ENCODE data around the gene ALKBH3. TPM values are rescaled to one million over a fixed set of nuclear protein-coding genes. Genes with fewer than 3 reads are reported as not detected.

Gene ALKBH3
- total and polyA plus RNA-seq, 5 donors = 15.1 to 18.6 (median 17.4) TPM

DNA sequence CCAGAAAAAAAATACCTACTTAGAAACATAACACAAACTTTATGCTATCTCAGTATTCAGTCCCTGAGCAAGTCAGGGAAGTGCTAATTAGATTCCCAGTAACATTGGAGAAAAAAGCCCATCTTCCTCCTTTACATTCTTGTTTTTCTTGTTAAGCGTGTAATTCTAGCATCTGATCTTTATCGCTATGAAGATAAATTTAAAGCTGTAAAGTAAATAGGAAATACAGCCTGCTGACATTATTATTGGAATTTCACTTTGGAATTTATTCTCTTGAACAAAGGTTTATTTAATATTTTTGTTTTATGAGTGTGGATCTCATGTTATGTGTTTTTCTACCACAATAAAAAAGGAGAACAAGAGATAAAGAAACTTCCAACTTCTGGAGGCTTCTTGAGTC lies 13.9 kb downstream of the ALKBH3 start:
- intact Hi-C loops (cut with DNase I) = loop anchor here in 3 of 4 donors (5.0 to 10.0 kb wide), 2 partner anchors 50 to 143 kb away; partner anchors contain the start of gene C11orf96 (in 1 of the 3)
- ATAC-seq (no peak), DNase-seq (no peak)
- Histone ChIP-seq H3K27me3 (ENCODE audit: control insufficient read depth, insufficient read depth) (no peaks in the 10 kb centered on the region), H3K4me1 (ENCODE audit: control insufficient read depth, insufficient read depth, low read length) (no peaks in the 10 kb centered on the region), H3K27ac (ENCODE audit: low read length) (no peak overlapping the region), H3K4me3 (ENCODE audit: low read length) (no peak overlapping the region), H3K9me3 (ENCODE audit: control insufficient read depth, low read length) (no peaks in the 10 kb centered on the region)
- WGBS = 66% methylated on average over 2 of the region's 2 CpGs

DNA sequence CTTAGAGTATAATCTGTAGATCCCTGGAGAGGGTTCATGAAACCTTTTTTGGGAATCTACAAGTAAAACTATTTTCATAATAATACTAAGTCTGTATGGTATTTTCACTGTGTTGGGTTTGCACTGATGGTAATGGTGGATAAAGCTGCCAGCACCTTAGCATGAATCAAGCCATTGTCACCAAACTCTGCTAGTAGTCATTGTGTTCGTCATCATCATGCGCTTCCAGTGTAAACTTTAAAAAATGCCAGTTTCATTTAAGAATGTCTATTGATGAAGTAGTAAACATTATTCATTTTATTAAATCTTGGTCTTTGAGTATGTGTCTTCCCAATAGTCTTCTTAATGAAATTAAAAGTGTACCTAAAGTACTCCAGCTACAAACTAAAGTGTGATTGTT lies 15.0 kb downstream of the ALKBH3 start:
- Histone ChIP-seq H3K4me1 (ENCODE audit: control insufficient read depth, insufficient read depth, low read length) (no peaks in the 10 kb centered on the region), H3K27me3 (ENCODE audit: control insufficient read depth, insufficient read depth) (no peaks in the 10 kb centered on the region), H3K9me3 (ENCODE audit: control insufficient read depth, low read length) (no peaks in the 10 kb centered on the region), H3K4me3 (ENCODE audit: low read length) (no peak overlapping the region), H3K27ac (ENCODE audit: low read length) (no peak overlapping the region)
- WGBS = 89% methylated on average over 2 of the region's 2 CpGs
- intact Hi-C loops (cut with DNase I) = loop anchor here in 1 of 4 donors (10.0 kb wide), 1 partner anchor 49 kb away; the partner anchor contains the start of gene C11orf96
- ATAC-seq = no peak
- no peak for DNase-seq

DNA sequence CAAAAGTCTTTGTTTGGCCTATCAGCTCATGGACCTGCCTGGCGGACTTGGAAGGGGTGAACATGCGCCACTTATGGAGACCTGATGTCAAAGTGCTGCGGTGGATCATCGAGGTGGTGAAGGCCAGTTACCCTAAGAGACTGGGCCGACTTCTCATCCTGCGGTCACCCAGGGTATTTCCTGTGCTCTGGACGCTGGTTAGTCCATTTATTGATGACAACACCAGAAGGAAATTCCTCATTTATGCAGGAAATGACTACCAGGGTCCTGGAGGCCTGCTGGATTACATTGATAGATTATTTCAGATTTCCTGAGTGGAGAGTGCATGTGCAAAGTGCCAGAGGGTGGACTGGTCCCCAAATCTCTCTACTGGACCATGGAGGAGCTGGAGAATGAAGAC lies 17.9 kb downstream of the ALKBH3 start:
- Histone ChIP-seq H3K4me1 (ENCODE audit: control insufficient read depth, insufficient read depth, low read length) (no peaks in the 10 kb centered on the region), H3K4me3 (ENCODE audit: low read length) (no peak overlapping the region), H3K27me3 (ENCODE audit: control insufficient read depth, insufficient read depth) (no peaks in the 10 kb centered on the region), H3K27ac (ENCODE audit: low read length) (no peak overlapping the region), H3K9me3 (ENCODE audit: control insufficient read depth, low read length) (no peaks in the 10 kb centered on the region)
- 83% methylated on average over 7 of the region's 7 CpGs for WGBS
- intact Hi-C loops (cut with DNase I) = loop anchor here in 1 of 4 donors (10.0 kb wide), 1 partner anchor 46 kb away; the partner anchor contains the start of gene C11orf96
- DNase-seq (no peak), ATAC-seq (no peak)

DNA sequence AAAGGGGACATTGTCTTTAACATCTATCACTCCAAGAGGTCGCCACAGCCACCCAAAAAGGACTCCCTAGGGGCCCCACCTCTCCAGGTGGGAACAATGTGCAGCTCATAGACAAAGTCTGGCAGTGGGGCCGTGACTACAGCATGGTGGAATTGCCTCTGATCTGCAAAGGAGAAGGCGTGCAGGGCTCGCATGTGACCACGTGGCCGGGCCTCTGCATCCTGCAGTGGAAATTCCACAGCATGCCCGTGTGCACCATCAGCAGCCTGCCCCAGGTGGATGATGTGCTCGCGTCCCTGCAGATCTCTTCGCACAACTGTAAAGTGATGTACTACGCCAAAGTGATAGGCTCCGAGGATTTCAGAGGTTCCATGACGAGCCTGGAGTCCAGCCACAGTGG lies 18.5 kb downstream of the ALKBH3 start:
- Histone ChIP-seq H3K27me3 (ENCODE audit: control insufficient read depth, insufficient read depth) (no peaks in the 10 kb centered on the region), H3K4me3 (ENCODE audit: low read length) (no peak overlapping the region), H3K4me1 (ENCODE audit: control insufficient read depth, insufficient read depth, low read length) (no peaks in the 10 kb centered on the region), H3K27ac (ENCODE audit: low read length) (no peak overlapping the region), H3K9me3 (ENCODE audit: control insufficient read depth, low read length) (no peaks in the 10 kb centered on the region)
- DNase-seq (no peak), ATAC-seq (no peak)
- WGBS = 89% methylated on average over 13 of the region's 13 CpGs
- intact Hi-C loops (cut with DNase I) = loop anchor here in 1 of 4 donors (10.0 kb wide), 1 partner anchor 46 kb away; the partner anchor contains the start of gene C11orf96

DNA sequence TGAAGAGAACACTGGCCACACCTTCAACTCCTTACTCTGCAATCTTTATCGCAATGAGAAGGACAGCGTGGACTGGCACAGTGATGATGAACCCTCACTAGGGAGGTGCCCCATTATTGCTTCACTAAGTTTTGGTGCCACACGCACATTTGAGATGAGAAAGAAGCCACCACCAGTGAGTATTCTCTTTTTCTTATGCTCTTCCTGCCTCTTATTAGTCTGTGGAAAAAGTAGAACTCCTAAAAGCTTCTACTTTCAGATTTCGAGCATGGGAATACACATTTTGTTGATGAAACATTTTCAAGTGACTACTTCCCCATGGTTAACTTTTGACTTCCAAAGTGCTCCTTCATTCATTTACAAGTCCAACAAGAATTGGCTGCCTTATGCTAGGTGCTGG lies 20.9 kb downstream of the ALKBH3 start:
- WGBS = 96% methylated on average over 4 of the region's 4 CpGs

DNA sequence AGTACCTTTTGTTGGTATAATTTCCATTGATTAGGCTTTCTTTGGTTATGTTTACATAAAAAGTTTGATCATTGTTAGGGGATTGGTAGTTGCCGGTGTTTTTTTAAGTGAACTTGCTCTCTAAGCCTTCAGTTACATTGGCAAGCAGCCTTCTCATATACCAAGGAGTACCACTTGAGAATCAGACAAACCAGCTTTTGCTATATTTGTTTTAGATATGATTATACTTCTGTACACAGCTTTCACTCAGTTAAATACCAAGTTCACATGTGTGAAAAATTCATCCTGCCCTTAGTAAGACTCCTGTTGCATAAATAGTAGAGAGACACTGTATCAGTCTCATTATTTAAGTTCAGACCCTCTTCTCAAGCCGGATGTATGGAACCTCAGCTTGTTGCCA lies 22.4 kb downstream of the ALKBH3 start:
- H3K27me3 ChIP-seq (ENCODE audit: control insufficient read depth, insufficient read depth) = no peaks in the 10 kb centered on the region
- no peaks in the 10 kb centered on the region for H3K9me3 ChIP-seq (ENCODE audit: control insufficient read depth, low read length)
- no peak overlapping the region for H3K4me3 ChIP-seq (ENCODE audit: low read length)
- H3K27ac ChIP-seq (ENCODE audit: low read length) = no peak overlapping the region
- DNase-seq (no peak), ATAC-seq (no peak)
- H3K4me1 ChIP-seq (ENCODE audit: control insufficient read depth, insufficient read depth, low read length) = no peaks in the 10 kb centered on the region
- 93% methylated on average over 2 of the region's 2 CpGs for WGBS
- intact Hi-C loops (cut with DNase I) = no loop called here

More for the DNA sequence above, 20.9 kb downstream of the ALKBH3 start:
- no peak for ATAC-seq
- Histone ChIP-seq H3K9me3 (ENCODE audit: control insufficient read depth, low read length) (no peaks in the 10 kb centered on the region), H3K4me1 (ENCODE audit: control insufficient read depth, insufficient read depth, low read length) (no peaks in the 10 kb centered on the region), H3K4me3 (ENCODE audit: low read length) (no peak overlapping the region), H3K27ac (ENCODE audit: low read length) (no peak overlapping the region), H3K27me3 (ENCODE audit: control insufficient read depth, insufficient read depth) (no peaks in the 10 kb centered on the region)
- intact Hi-C loops (cut with DNase I) = no loop called here
- DNase-seq = no peak

DNA sequence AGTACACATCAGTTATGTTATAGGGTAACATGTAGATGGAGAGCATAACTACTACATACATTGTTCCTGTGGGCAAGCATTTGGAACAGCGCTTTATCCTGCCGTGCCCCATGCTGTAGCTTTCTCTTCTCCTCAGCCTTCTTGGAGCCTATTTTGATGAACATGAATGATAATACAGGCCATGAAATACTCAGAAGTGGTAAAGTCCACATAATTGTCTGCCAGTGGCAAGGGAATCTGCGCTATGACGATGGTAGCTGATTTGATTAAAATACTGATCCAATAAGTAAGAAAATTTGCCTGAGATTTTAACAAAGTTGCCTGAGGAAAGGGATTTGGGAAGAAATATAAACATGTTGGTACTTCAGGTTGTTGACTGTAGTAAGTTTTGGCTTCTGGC lies 23.3 kb downstream of the ALKBH3 start:
- ATAC-seq = no peak
- no peak for DNase-seq
- no peak overlapping the region for H3K27ac ChIP-seq (ENCODE audit: low read length)
- intact Hi-C loops (cut with DNase I) = no loop called here
- no peak overlapping the region for H3K4me3 ChIP-seq (ENCODE audit: low read length)
- H3K27me3 ChIP-seq (ENCODE audit: control insufficient read depth, insufficient read depth) = no peaks in the 10 kb centered on the region
- WGBS = 90% methylated on average over 4 of the region's 4 CpGs
- no peaks in the 10 kb centered on the region for H3K9me3 ChIP-seq (ENCODE audit: control insufficient read depth, low read length)
- no peaks in the 10 kb centered on the region for H3K4me1 ChIP-seq (ENCODE audit: control insufficient read depth, insufficient read depth, low read length)

DNA sequence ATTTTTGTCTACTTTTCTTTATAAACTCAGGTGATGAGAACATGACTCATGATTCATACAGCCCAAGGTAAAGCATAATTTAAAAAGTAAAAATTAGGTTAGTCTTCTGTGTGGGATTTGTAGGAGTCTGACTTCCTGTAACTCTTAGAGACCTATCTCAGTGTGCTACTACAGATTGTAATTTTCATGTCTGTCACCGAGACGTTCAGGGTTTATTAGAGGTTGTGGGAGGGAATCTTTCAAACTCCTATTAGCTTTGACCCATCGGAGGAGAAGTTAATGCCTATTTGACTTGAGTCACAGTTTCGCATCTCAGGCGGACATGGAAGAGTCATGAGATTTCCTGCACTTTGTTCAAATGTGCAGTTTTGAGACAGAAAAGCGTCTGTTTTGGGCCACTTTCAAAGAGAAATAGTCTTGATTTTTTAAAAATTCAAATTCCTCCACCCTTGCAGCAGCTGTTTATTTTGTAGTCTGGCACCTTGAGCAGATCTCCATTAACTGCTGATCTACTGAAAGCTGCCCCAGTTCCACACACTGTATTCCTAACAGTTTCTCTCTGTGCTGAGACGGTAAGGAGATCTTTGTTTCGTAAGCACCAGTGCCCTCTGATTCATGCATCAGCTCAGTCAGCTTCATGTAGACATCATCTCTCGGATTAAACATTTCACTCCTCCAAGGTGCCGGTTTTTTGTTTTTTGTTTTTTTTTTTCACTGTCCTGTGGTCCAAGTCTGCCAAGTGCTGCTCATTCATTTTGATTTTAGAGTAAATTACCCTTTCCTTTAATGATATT lies 24.3 kb downstream of the ALKBH3 start:
- H3K4me1 ChIP-seq (ENCODE audit: control insufficient read depth, insufficient read depth, low read length) = no peaks in the 10 kb centered on the region
- 42% methylated on average over 10 of the region's 10 CpGs for WGBS
- intact Hi-C loops (cut with DNase I) = no loop called here

DNA sequence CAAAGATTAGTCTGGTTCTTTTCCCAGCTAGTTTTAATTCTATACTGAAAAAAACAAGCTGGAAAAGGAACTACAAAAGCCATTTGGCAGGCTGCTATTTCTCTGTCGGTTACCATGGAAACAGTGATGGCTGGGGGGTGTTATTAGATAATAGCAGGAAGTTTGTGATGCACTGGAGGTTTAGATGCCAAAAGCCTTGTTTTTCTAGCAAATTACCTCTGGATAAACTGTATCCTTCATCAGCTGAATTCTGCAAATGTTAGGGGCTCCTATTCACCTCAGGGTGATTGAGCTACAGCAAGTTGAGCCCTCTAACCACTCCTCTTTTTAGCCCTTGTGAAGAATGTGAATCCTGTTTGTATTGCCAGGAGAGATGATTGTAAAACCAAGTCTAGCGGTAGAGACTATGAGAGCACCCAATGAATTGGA lies 25.2 kb downstream of the ALKBH3 start:
- DNase-seq (peak in 1 of 3 donors; percentile 27), ATAC-seq (peak; percentile 54 to 76)
- Histone ChIP-seq H3K4me3 (ENCODE audit: low read length) (no peak overlapping the region), H3K27me3 (ENCODE audit: control insufficient read depth, insufficient read depth) (no peaks in the 10 kb centered on the region), H3K27ac (ENCODE audit: low read length) (peak overlapping the region; percentile 69), H3K9me3 (ENCODE audit: control insufficient read depth, low read length) (no peaks in the 10 kb centered on the region), H3K4me1 (ENCODE audit: control insufficient read depth, insufficient read depth, low read length) (no peaks in the 10 kb centered on the region)
- intact Hi-C loops (cut with DNase I) = no loop called here
- 46% methylated on average over 2 of the region's 2 CpGs for WGBS

More for the DNA sequence above, 24.3 kb downstream of the ALKBH3 start:
- Histone ChIP-seq H3K9me3 (ENCODE audit: control insufficient read depth, low read length) (no peaks in the 10 kb centered on the region), H3K27me3 (ENCODE audit: control insufficient read depth, insufficient read depth) (no peaks in the 10 kb centered on the region), H3K27ac (ENCODE audit: low read length) (peak overlapping the region; percentile 14), H3K4me3 (ENCODE audit: low read length) (no peak overlapping the region)
- DNase-seq (no peak), ATAC-seq (peak; percentile 77 to 85)

DNA sequence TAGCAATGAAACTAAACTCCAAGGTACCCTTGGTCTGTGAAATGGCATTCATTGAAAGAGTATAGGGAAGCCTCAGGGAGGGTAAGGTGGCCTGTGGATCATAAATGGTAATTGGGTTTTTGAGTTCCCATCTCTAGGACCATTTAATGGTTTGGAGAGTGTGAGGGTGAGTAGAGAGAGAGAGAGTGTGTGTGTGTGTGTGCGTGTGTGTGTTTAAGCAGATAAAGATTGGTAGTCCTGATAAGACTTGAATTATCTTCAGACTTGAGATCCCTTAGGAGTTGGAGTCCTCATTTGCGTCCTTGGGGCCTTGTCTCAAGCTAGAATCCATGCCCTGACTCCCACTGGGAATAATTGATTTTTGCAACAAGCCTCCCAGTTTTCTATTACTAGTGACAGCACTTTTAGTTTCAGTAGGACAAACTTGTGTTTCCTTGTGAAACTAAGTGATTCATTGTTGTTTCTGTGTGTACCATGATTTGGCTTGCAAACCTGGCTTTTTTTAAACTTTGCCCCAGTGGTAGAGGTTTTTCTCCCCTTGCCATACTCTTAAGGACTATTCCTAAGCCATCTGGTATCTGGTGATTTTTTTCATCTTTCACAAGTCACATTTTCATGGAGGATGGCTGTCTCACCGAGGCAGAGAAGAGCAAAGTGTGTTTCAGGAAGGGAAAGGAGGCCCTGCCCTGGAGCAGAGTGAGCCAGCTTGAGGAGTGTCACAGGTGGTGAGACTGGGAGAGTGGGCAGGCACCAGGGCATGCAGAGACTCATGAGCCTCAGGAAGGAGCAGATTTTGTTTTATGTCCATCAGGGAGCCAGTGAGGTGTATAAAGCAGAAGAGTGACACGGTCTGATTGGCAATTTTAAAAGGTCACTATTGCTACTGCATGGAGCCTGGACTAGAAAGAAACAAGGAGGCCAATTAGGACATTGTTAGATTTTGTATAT lies 26.7 kb downstream of the ALKBH3 start:
- H3K27ac ChIP-seq (ENCODE audit: low read length) = no peak overlapping the region
- H3K27me3 ChIP-seq (ENCODE audit: control insufficient read depth, insufficient read depth) = no peaks in the 10 kb centered on the region
- ATAC-seq (no peak), DNase-seq (no peak)
- no peaks in the 10 kb centered on the region for H3K9me3 ChIP-seq (ENCODE audit: control insufficient read depth, low read length)
- no peaks in the 10 kb centered on the region for H3K4me1 ChIP-seq (ENCODE audit: control insufficient read depth, insufficient read depth, low read length)
- intact Hi-C loops (cut with DNase I) = no loop called here
- 83% methylated on average over 4 of the region's 4 CpGs for WGBS
- no peak overlapping the region for H3K4me3 ChIP-seq (ENCODE audit: low read length)

DNA sequence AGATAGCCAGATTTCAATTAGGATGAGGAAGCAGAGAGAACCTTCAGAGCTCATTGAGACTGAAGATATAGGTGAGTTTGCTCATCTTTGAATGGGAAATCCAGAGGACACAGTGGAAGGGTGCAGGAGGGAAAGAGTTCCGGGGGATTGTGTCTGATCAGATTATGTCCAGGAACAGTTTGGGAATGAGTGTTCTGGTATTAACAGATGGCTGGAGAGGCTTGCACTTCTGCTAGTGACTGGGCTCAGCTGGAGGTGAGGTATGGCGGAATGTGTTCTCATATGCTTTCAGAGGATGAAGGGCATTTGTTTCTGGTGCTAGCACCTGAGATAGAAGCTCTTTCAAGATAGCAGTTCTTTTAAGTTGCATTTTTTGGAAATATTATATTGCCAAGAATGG lies 27.6 kb downstream of the ALKBH3 start:
- DNase-seq (no peak), ATAC-seq (no peak)
- H3K27me3 ChIP-seq (ENCODE audit: control insufficient read depth, insufficient read depth) = no peaks in the 10 kb centered on the region
- no peaks in the 10 kb centered on the region for H3K4me1 ChIP-seq (ENCODE audit: control insufficient read depth, insufficient read depth, low read length)
- intact Hi-C loops (cut with DNase I) = no loop called here
- 94% methylated on average over 2 of the region's 2 CpGs for WGBS
- H3K27ac ChIP-seq (ENCODE audit: low read length) = no peak overlapping the region
- H3K9me3 ChIP-seq (ENCODE audit: control insufficient read depth, low read length) = no peaks in the 10 kb centered on the region
- H3K4me3 ChIP-seq (ENCODE audit: low read length) = no peak overlapping the region
